ENCODE measurements around the gene ZNF184. TPM values are rescaled to one million over a fixed set of nuclear protein-coding genes. Genes with fewer than 3 reads are reported as not detected.
A peak's percentile ranks its signal among the peaks of the same experiment; 100 is the strongest.

ZNF184 gene
- total and polyA plus RNA-seq, 10 of the 15 experiments (the other 5 are each of a cell fraction or from before 2014, with no cell fraction given): 4.1 to 15.1 (median 8.3) TPM

DNA sequence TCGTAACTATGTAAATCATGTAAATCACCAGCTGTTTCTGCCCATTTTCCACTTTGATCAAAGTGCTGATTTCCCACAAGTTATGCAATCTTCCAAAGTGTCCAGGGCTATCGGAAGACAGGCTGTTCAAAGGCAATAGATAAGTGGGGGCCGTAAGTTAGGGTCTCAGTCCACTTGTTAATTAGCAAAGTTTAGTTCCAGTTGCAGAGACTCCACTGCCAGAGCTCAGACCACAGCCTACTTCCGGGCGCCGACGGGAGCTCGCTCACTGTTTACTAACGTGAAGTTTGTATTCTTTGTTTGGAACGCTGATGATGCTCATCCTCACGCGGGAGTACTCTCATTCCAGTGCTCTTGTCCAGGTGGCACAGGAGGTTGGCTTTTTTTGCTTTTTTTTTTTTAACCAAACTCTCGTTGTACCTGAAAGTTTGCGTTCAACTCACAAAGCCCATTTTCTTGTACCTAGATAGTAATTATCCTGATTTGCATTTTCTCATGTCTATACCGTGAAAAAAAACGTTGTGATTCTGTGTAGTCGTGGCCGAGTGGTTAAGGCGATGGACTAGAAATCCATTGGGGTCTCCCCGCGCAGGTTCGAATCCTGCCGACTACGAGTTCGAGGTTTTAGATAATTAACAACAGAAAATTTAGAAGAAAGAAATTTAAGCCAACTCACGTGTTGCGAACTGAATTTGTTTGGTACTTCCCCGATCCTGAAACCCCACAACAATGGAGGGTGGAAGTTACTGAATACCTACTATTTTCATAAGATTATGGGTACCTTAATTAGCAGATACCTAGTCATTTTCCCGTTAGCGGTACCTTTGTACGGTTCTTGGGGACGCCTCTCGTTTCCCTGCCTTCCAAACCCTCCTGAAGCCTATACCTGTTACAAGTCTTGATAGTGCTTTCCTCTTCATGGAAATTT lies 29.9 kb upstream of the ZNF184 start (continued):
- TF ChIP-seq SMAD5 (IDR thresholded peaks at IDR 0.05; ENCODE audit: low read depth): no peak
- TF ChIP-seq MTA2 (IDR thresholded peaks at IDR 0.05; ENCODE audit: low read depth): no peak
- 0 out of 2 replicates have a peak, but pooled peaks have one; percentile 23 for TF ChIP-seq FOXM1 (IDR thresholded peaks at IDR 0.05; ENCODE audit: low read depth, low read length)
- TF ChIP-seq, protein P1, sequence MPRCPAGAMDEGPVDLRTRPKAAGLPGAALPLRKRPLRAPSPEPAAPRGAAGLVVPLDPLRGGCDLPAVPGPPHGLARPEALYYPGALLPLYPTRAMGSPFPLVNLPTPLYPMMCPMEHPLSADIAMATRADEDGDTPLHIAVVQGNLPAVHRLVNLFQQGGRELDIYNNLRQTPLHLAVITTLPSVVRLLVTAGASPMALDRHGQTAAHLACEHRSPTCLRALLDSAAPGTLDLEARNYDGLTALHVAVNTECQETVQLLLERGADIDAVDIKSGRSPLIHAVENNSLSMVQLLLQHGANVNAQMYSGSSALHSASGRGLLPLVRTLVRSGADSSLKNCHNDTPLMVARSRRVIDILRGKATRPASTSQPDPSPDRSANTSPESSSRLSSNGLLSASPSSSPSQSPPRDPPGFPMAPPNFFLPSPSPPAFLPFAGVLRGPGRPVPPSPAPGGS (IDR thresholded peaks at IDR 0.05; ENCODE audit: borderline replicate concordance, insufficient read depth, low read depth, low read length, poor library complexity, severe bottlenecking): no peak
- TF ChIP-seq PML (IDR thresholded peaks at IDR 0.05; ENCODE audit: low read length): no peak
- 0 out of 3 replicates have a peak, but pooled peaks have one; percentile 66 for TF ChIP-seq POU2F2 (IDR thresholded peaks at IDR 0.05; ENCODE audit: borderline replicate concordance, low read depth, low read length)
- TF ChIP-seq, protein P2, sequence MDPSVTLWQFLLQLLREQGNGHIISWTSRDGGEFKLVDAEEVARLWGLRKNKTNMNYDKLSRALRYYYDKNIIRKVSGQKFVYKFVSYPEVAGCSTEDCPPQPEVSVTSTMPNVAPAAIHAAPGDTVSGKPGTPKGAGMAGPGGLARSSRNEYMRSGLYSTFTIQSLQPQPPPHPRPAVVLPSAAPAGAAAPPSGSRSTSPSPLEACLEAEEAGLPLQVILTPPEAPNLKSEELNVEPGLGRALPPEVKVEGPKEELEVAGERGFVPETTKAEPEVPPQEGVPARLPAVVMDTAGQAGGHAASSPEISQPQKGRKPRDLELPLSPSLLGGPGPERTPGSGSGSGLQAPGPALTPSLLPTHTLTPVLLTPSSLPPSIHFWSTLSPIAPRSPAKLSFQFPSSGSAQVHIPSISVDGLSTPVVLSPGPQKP (IDR thresholded peaks at IDR 0.05; ENCODE audit: low read depth, low read length): peak; percentile 69; the same call in 1 of the 2 replicates
- peak; percentile 99 for TF ChIP-seq ZSCAN29 (IDR thresholded peaks at IDR 0.05)
- TF ChIP-seq SIX5 (IDR thresholded peaks at IDR 0.05; ENCODE audit: low read depth, low read length, severe bottlenecking): no peak
- no peak for TF ChIP-seq PAX5 (IDR thresholded peaks at IDR 0.05; ENCODE audit: borderline replicate concordance, low read depth, low read length)
- TF ChIP-seq EED (IDR thresholded peaks at IDR 0.05; ENCODE audit: low read depth): 0 out of 2 replicates have a peak, but pooled peaks have one; percentile 31
- TF ChIP-seq ATF7 (IDR thresholded peaks at IDR 0.05; ENCODE audit: low read depth): peak; percentile 70
- peak; percentile 14; the same call in 1 of the 2 replicates for TF ChIP-seq CBFB (IDR thresholded peaks at IDR 0.05; ENCODE audit: low read depth)
- TF ChIP-seq MYC (IDR thresholded peaks at IDR 0.05; ENCODE audit: insufficient read depth, insufficient read length, insufficient replicate concordance, low read length, severe bottlenecking): no peak
- no peak for TF ChIP-seq SREBF1 (IDR thresholded peaks at IDR 0.05; ENCODE audit: low read length)
- peak; percentile 85; the same call in 1 of the 2 replicates for TF ChIP-seq ZNF384 (IDR thresholded peaks at IDR 0.05; ENCODE audit: borderline replicate concordance, low read depth, low read length)
- TF ChIP-seq BCL11A (IDR thresholded peaks at IDR 0.05; ENCODE audit: low read depth, low read length): no peak
- TF ChIP-seq DPF2 (IDR thresholded peaks at IDR 0.05): no peak
- peak; percentile 62; the same call in 1 of the 2 replicates for TF ChIP-seq CREB1 (IDR thresholded peaks at IDR 0.05; ENCODE audit: low read depth)
- TF ChIP-seq POLR2AphosphoS5 (IDR thresholded peaks at IDR 0.05; ENCODE audit: low read length): no peak
- TF ChIP-seq, protein P3, sequence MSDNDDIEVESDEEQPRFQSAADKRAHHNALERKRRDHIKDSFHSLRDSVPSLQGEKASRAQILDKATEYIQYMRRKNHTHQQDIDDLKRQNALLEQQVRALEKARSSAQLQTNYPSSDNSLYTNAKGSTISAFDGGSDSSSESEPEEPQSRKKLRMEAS (IDR thresholded peaks at IDR 0.05; ENCODE audit: low read depth, low read length): no peak
- peak; percentile 91 for TF ChIP-seq TARDBP (IDR thresholded peaks at IDR 0.05; ENCODE audit: borderline replicate concordance)
- peak; percentile 84; the same call in 1 of the 2 replicates for TF ChIP-seq SMARCA5 (IDR thresholded peaks at IDR 0.05)
- 0 out of 2 replicates have a peak, but pooled peaks have one; percentile 49 for TF ChIP-seq STAT3 (IDR thresholded peaks at IDR 0.05; ENCODE audit: low read depth, low read length)
- TF ChIP-seq BACH1 (IDR thresholded peaks at IDR 0.05; ENCODE audit: borderline replicate concordance): no peak
- TF ChIP-seq ZNF217 (IDR thresholded peaks at IDR 0.05): peak; percentile 72
- TF ChIP-seq IKZF1 (conservative IDR thresholded peaks at IDR 0.05): 0 out of 2 replicates have a peak, but pooled peaks have one; percentile 8
- TF ChIP-seq RBBP5 (conservative IDR thresholded peaks at IDR 0.05): no peak; the same call in 1 of the 2 replicates
- no peak for TF ChIP-seq BRCA1 (IDR thresholded peaks at IDR 0.05; ENCODE audit: low read depth, low read length)

Measured in GM12878 (cell line).